Measurements from ENCODE around the gene SLC25A12. TPM values are rescaled to one million over a fixed set of nuclear protein-coding genes. Genes with fewer than 3 reads are reported as not detected.

Gene SLC25A12
- total and polyA plus RNA-seq, 2 of the 13 experiments (the other 11 are each of a cell fraction or from before 2014, with no cell fraction given): 8.1 to 15.9 TPM

DNA sequence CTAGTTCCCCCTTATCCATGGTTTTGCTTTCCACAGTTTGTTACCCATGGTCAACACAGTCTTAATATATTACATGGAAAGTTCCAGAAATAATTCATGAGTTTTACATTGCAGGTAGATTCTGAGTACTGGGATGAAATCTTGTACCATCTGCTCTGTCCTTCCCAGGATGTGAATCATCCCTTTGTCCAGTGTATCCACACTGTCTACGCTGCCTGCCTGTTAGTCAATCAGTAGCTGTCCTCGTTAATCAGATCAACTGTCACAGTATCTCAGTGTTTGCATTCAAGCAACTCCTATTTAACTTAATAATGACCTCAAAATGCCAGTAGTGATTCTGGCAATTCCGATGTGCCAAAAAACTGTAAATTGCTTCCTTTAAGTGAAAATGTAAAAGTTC, 130.4 kb downstream of the SLC25A12 start:
- CTCF ChIA-PET (ENCODE audit: low intra/inter-chr PET ratio, low total read pairs): no interaction called here
- H3K4me3 ChIP-seq (replicated peaks in 1 of 3; ENCODE audit: insufficient read depth in 1 of 3, low read depth in 2 of 3, low read length in 3 of 3): no peak overlapping the region
- H3K4me2 ChIP-seq (ENCODE audit: low read depth, low read length): no peak overlapping the region
- no peaks in the 10 kb centered on the region; a peak in 1 of 5 replicates for H3K36me3 ChIP-seq (replicated peaks in 1 of 2; ENCODE audit: control insufficient read depth in 1 of 2, insufficient read depth in 2 of 2, low read length in 2 of 2)
- peak overlapping the region; percentile 30 for H3K27ac ChIP-seq (ENCODE audit: extremely low read length, insufficient read depth, low read length)
- no peaks in the 10 kb centered on the region for H4K20me1 ChIP-seq (ENCODE audit: insufficient read depth, low read length)
- DNase-seq (ENCODE audit: low spot score) (peak; percentile 54), FAIRE-seq (no peak), ATAC-seq (peak; percentile 74)
- H3K9me3 ChIP-seq (ENCODE audit: low read length): no peaks in the 10 kb centered on the region
- WGBS (ENCODE audit: low lambda C conversion rate): 83% methylated on average over 3 of the region's 3 CpGs
- no TSS peak for BruUV-seq (replicated peaks)
- H3K79me2 ChIP-seq (ENCODE audit: insufficient read depth, low read length): no peaks in the 10 kb centered on the region
- no peaks in the 10 kb centered on the region for H3K27me3 ChIP-seq (ENCODE audit: control insufficient read depth in 1 of 2, insufficient read depth in 2 of 2, low read length in 2 of 2)
- peaks cover 31% of the 10 kb centered on the region for H3K4me1 ChIP-seq (ENCODE audit: insufficient read depth, low read length)
- H2AFZ ChIP-seq (ENCODE audit: low read length): no peak overlapping the region
- no peak overlapping the region for H3K9ac ChIP-seq (ENCODE audit: insufficient read depth, low read depth, low read length)
- intact Hi-C loops (cut with micrococcal nuclease; ENCODE audit: unreplicated experiment) (no loop called here), in situ Hi-C loops (cut with HindIII; ENCODE audit: extremely low pct_ligation_motif_present, low pct_unique_long_range_greater_than_20kb) (no loop called here)
- POLR2A ChIA-PET: no interaction called here
- TF ChIP-seq FOXP1 (IDR thresholded peaks at IDR 0.05) (no peak), FOXP1 (CRISPR knock-in tag; IDR thresholded peaks at IDR 0.05) (peak; percentile 30; the same call in 1 of the 2 replicates), KLF11 (CRISPR knock-in tag; IDR thresholded peaks at IDR 0.05) (no peak), MBD4 (IDR thresholded peaks at IDR 0.05; ENCODE audit: borderline replicate concordance, low read length) (0 out of 2 replicates have a peak, but pooled peaks have one; percentile 2), STAG1 (CRISPR knock-in tag; IDR thresholded peaks at IDR 0.05) (no peak), SP2 (CRISPR knock-in tag; IDR thresholded peaks at IDR 0.05) (no peak), ZBTB7A (CRISPR knock-in tag; IDR thresholded peaks at IDR 0.05) (no peak), HOXD1 (CRISPR knock-in tag; IDR thresholded peaks at IDR 0.05) (no peak), ETV5 (CRISPR knock-in tag; IDR thresholded peaks at IDR 0.05; ENCODE audit: borderline replicate concordance) (peak; percentile 44; the same call in 1 of the 2 replicates), ZIK1 (CRISPR knock-in tag; IDR thresholded peaks at IDR 0.05; ENCODE audit: borderline replicate concordance, low read depth) (no peak), SOX13 (IDR thresholded peaks at IDR 0.05) (no peak), SOX13 (CRISPR knock-in tag; conservative IDR thresholded peaks at IDR 0.05 in 1 of 2, IDR thresholded peaks at IDR 0.05 in 1 of 2) (peak in 1 of 2 experiments; percentile 26; a peak in 1 of 4 replicates), SALL2 (CRISPR knock-in tag; IDR thresholded peaks at IDR 0.05) (no peak), ZFP36L2 (CRISPR knock-in tag; IDR thresholded peaks at IDR 0.05) (no peak)
- TF ChIP-seq, protein P1, sequence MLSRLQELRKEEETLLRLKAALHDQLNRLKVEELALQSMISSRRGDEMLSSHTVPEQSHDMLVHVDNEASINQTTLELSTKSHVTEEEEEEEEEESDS (CRISPR knock-in tag; IDR thresholded peaks at IDR 0.05; ENCODE audit: borderline replicate concordance): no peak
- TF ChIP-seq, protein P2, sequence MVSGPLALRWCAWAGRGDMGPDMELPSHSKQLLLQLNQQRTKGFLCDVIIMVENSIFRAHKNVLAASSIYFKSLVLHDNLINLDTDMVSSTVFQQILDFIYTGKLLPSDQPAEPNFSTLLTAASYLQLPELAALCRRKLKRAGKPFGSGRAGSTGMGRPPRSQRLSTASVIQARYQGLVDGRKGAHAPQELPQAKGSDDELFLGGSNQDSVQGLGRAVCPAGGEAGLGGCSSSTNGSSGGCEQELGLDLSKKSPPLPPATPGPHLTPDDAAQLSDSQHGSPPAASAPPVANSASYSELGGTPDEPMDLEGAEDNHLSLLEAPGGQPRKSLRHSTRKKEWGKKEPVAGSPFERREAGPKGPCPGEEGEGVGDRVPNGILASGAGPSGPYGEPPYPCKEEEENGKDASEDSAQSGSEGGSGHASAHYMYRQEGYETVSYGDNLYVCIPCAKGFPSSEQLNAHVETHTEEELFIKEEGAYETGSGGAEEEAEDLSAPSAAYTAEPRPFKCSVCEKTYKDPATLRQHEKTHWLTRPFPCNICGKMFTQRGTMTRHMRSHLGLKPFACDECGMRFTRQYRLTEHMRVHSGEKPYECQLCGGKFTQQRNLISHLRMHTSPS (CRISPR knock-in tag; IDR thresholded peaks at IDR 0.05; ENCODE audit: low read depth): 0 out of 2 replicates have a peak, but pooled peaks have one; percentile 24
- TF ChIP-seq, protein P3, sequence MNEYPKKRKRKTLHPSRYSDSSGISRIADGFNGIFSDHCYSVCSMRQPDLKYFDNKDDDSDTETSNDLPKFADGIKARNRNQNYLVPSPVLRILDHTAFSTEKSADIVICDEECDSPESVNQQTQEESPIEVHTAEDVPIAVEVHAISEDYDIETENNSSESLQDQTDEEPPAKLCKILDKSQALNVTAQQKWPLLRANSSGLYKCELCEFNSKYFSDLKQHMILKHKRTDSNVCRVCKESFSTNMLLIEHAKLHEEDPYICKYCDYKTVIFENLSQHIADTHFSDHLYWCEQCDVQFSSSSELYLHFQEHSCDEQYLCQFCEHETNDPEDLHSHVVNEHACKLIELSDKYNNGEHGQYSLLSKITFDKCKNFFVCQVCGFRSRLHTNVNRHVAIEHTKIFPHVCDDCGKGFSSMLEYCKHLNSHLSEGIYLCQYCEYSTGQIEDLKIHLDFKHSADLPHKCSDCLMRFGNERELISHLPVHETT (CRISPR knock-in tag; conservative IDR thresholded peaks at IDR 0.05): no peak
- TF ChIP-seq, protein P4, sequence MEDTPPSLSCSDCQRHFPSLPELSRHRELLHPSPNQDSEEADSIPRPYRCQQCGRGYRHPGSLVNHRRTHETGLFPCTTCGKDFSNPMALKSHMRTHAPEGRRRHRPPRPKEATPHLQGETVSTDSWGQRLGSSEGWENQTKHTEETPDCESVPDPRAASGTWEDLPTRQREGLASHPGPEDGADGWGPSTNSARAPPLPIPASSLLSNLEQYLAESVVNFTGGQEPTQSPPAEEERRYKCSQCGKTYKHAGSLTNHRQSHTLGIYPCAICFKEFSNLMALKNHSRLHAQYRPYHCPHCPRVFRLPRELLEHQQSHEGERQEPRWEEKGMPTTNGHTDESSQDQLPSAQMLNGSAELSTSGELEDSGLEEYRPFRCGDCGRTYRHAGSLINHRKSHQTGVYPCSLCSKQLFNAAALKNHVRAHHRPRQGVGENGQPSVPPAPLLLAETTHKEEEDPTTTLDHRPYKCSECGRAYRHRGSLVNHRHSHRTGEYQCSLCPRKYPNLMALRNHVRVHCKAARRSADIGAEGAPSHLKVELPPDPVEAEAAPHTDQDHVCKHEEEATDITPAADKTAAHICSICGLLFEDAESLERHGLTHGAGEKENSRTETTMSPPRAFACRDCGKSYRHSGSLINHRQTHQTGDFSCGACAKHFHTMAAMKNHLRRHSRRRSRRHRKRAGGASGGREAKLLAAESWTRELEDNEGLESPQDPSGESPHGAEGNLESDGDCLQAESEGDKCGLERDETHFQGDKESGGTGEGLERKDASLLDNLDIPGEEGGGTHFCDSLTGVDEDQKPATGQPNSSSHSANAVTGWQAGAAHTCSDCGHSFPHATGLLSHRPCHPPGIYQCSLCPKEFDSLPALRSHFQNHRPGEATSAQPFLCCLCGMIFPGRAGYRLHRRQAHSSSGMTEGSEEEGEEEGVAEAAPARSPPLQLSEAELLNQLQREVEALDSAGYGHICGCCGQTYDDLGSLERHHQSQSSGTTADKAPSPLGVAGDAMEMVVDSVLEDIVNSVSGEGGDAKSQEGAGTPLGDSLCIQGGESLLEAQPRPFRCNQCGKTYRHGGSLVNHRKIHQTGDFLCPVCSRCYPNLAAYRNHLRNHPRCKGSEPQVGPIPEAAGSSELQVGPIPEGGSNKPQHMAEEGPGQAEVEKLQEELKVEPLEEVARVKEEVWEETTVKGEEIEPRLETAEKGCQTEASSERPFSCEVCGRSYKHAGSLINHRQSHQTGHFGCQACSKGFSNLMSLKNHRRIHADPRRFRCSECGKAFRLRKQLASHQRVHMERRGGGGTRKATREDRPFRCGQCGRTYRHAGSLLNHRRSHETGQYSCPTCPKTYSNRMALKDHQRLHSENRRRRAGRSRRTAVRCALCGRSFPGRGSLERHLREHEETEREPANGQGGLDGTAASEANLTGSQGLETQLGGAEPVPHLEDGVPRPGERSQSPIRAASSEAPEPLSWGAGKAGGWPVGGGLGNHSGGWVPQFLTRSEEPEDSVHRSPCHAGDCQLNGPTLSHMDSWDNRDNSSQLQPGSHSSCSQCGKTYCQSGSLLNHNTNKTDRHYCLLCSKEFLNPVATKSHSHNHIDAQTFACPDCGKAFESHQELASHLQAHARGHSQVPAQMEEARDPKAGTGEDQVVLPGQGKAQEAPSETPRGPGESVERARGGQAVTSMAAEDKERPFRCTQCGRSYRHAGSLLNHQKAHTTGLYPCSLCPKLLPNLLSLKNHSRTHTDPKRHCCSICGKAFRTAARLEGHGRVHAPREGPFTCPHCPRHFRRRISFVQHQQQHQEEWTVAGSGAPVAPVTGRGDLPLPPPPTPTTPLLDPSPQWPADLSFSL (CRISPR knock-in tag; IDR thresholded peaks at IDR 0.05): no peak
